Skeletal muscle satellite cell (primary cell): ENCODE measurements around the gene CAPN7.

Experiments used
- H3K27me3 ChIP-seq: 2 replicates; pipeline ENCODE4 v1.7.0; 2013; ENCODE audit warnings: low read length; ENCODE audit not compliant: control insufficient read depth, insufficient read depth
- H3K36me3 ChIP-seq: 2 replicates; pipeline ENCODE4 v1.7.0; 2013; ENCODE audit warnings: mild to moderate bottlenecking, control low read depth, low read length; ENCODE audit not compliant: insufficient read depth
- H3K4me1 ChIP-seq: 2 replicates; pipeline ENCODE4 v1.7.0; 2013; ENCODE audit warnings: low read length; ENCODE audit not compliant: control insufficient read depth, insufficient read depth
- H3K4me2 ChIP-seq: 2 replicates; pipeline ENCODE4 v1.7.0; 2013; ENCODE audit warnings: mild to moderate bottlenecking, low read length
- H3K4me3 ChIP-seq: 2 replicates; pipeline ENCODE4 v1.7.0; 2013; ENCODE audit warnings: low read length
- H3K9ac ChIP-seq: 2 replicates; pipeline ENCODE4 v1.7.0; 2013; ENCODE audit warnings: mild to moderate bottlenecking, low read depth, low read length, moderate library complexity
- H3K9me3 ChIP-seq: replicated peaks from 2 replicates; pipeline ENCODE4 v1.7.0; 2013; ENCODE audit warnings: mild to moderate bottlenecking, control low read depth, low read length

CAPN7 gene

GRCh38 chr3:15292765-15293522 lies 86.9 kb downstream of the CAPN7 start:
- Histone ChIP-seq H3K36me3 (no peaks in the 10 kb centered on the region), H3K4me2 (no peak overlapping the region), H3K27me3 (no peaks in the 10 kb centered on the region), H3K9me3 (no peaks in the 10 kb centered on the region), H3K4me3 (no peak overlapping the region), H3K4me1 (peaks cover under 1% of the 10 kb centered on the region), H3K9ac (no peak overlapping the region)

DNA sequence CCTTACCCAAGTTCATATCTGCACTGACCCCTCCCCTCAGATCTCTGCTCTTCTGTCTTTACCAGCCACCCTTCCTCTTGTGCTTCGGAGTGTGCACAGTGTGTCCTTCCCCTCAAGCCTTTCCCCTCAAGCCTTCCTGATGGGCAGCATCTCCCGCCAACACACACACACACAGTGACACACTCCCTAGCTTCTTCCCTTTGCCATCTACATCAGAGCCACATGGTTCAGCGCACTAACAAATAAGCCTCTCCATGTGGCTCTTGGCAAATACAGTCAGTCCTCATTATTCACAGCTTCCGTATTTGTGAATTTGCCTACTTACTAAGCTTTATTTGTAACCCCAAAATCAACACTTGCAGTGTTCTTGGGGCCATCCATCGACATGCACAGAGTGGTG lies 88.9 kb downstream of the CAPN7 start:
- Histone ChIP-seq H3K27me3 (no peaks in the 10 kb centered on the region), H3K4me3 (no peak overlapping the region), H3K4me1 (no peaks in the 10 kb centered on the region), H3K9ac (no peak overlapping the region), H3K36me3 (no peaks in the 10 kb centered on the region), H3K4me2 (no peak overlapping the region), H3K9me3 (no peaks in the 10 kb centered on the region)

DNA sequence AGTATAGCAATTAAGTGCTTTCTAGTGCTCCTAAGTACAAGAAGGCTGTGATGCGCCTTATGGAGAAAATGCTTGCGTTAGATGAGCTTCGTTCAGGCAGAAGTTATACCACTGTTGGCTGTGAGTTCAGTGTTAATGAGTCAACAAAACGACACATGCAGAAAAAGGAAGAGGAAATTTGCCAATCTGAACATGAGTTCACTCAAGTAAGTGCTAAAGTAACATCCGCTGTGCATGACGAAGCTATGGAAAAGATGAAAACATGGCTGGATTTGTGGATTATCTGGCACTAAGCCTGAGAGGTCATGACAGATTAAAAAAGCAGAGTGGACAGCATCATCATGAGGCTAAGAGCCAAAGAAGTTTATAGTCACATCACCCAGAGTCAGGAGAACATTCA lies 89.5 kb downstream of the CAPN7 start:
- H3K4me3 ChIP-seq, result no peak overlapping the region
- H3K4me1 ChIP-seq, result peaks cover 4% of the 10 kb centered on the region
- no peaks in the 10 kb centered on the region for H3K9me3 ChIP-seq
- H3K27me3 ChIP-seq, result no peaks in the 10 kb centered on the region
- H3K9ac ChIP-seq, result no peak overlapping the region
- no peak overlapping the region for H3K4me2 ChIP-seq
- H3K36me3 ChIP-seq, result no peaks in the 10 kb centered on the region

DNA sequence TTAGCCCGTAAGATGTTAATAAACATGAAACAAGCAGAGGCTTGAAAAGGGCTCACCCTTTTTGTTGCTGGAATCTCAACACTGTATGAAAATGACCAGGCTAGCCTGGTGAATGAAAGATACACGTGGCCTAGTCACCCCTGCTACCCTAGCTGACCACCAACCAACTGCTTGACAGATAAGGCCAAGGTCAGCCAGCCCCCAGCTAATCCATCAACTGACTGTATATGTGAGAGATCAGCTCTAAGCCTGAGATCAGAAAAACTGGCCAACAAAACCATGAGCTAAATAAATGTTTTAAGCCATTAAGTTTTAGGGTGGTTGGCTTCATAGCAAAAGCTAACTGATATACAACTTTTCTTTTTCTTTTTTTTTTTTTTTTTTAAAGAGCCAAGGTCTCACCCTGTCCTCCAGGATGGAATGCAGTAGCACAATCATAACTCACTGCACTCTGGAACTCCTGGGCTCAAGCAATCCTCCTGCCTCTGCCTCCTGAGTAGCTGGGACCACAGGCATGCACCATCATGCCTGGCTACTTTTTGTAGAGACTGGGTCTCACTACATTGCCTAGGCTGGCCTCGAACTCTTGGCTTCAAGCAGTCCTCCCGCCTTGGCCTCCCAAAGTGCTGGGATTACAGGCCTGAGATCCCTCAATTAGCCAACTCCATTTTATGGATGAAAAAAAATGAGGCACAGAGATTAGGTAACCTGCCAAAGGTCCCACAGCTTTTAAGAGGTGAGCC lies 91.7 kb downstream of the CAPN7 start:
- peaks cover 9% of the 10 kb centered on the region for H3K4me1 ChIP-seq

DNA sequence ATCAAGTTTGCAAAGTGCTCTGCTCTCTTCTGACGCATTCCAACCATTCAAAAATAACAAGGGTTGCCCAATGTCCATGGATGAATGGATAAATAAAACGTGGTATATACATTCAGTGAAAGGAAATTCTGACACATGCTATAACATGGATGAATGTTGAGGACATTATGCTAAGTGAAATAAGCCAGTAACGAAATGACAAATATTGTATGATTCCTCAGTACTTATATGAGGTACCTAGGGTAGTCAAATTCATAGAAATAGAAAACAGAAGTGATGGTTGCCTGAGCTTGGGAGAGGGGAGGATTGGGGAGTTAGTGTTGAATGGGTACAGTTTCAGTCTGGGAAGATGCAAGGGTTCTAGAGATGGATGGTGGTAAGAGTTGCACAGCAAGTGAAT lies 92.5 kb downstream of the CAPN7 start:
- Histone ChIP-seq H3K4me3 (no peak overlapping the region), H3K9me3 (no peaks in the 10 kb centered on the region), H3K36me3 (no peaks in the 10 kb centered on the region), H3K4me2 (no peak overlapping the region), H3K9ac (no peak overlapping the region), H3K27me3 (no peaks in the 10 kb centered on the region), H3K4me1 (peaks cover 9% of the 10 kb centered on the region)

More for the DNA sequence above, 91.7 kb downstream of the CAPN7 start:
- no peak overlapping the region for H3K4me2 ChIP-seq
- H3K36me3 ChIP-seq, result no peaks in the 10 kb centered on the region
- H3K27me3 ChIP-seq, result no peaks in the 10 kb centered on the region
- no peaks in the 10 kb centered on the region for H3K9me3 ChIP-seq
- H3K9ac ChIP-seq, result no peak overlapping the region
- H3K4me3 ChIP-seq, result no peak overlapping the region

- Histone ChIP-seq H3K9me3 (no peaks in the 10 kb centered on the region), H3K9ac (no peak overlapping the region), H3K27me3 (no peaks in the 10 kb centered on the region), H3K4me2 (no peak overlapping the region), H3K4me1 (peaks cover 9% of the 10 kb centered on the region), H3K36me3 (no peaks in the 10 kb centered on the region), H3K4me3 (no peak overlapping the region)
These were observed 93.0 kb downstream of the CAPN7 start for GRCh38 chr3:15299036-15299435.

GRCh38 chr3:15300323-15301078 lies 94.5 kb downstream of the CAPN7 start:
- H3K4me2 ChIP-seq, result no peak overlapping the region
- peaks cover 9% of the 10 kb centered on the region for H3K4me1 ChIP-seq
- H3K9me3 ChIP-seq, result no peaks in the 10 kb centered on the region
- H3K27me3 ChIP-seq, result no peaks in the 10 kb centered on the region
- H3K9ac ChIP-seq, result no peak overlapping the region
- no peaks in the 10 kb centered on the region for H3K36me3 ChIP-seq
- H3K4me3 ChIP-seq, result no peak overlapping the region

DNA sequence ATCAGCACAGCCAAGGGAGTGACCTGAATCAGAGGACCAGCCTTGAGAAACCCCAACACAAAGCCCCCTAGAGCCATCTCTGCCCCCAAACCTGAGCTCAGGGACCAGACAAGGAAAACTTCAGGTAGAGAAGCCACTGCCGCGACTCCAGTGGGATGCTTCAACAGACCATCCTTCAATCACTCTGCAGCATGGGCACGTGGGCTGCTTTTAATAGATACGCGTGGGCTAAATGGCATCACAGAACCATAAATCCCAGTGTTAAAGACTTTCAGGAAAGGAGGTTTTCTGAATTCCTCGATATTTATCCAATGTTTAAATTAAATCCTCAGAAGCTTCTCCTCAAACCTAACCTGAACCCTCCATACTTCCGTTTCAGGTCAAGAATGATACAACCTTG lies 95.7 kb downstream of the CAPN7 start:
- no peak overlapping the region for H3K4me2 ChIP-seq
- no peaks in the 10 kb centered on the region for H3K9me3 ChIP-seq
- H3K4me3 ChIP-seq, result no peak overlapping the region
- H3K9ac ChIP-seq, result no peak overlapping the region
- peaks cover 9% of the 10 kb centered on the region for H3K4me1 ChIP-seq
- no peaks in the 10 kb centered on the region for H3K27me3 ChIP-seq
- no peaks in the 10 kb centered on the region for H3K36me3 ChIP-seq
